ENCODE results near the gene TMEM150A. TPM values are rescaled to one million over a fixed set of nuclear protein-coding genes. Genes with fewer than 3 reads are reported as not detected.

TMEM150A gene
- total and polyA plus RNA-seq, 2 of the 13 experiments (the other 11 are each of a cell fraction or from before 2014, with no cell fraction given), result 30.1 to 70.4 TPM

GRCh38 chr2:85606116-85606455 is 3.6 kb upstream of the TMEM150A start (continued):
- TF ChIP-seq THRA (CRISPR knock-in tag; IDR thresholded peaks at IDR 0.05; ENCODE audit: borderline replicate concordance), result 0 out of 2 replicates have a peak, but pooled peaks have one; percentile 4
- no peak for TF ChIP-seq JUN (CRISPR knock-in tag; IDR thresholded peaks at IDR 0.05)
- no peak for TF ChIP-seq RCOR2 (CRISPR knock-in tag; IDR thresholded peaks at IDR 0.05)
- no peak for TF ChIP-seq FOXC1 (CRISPR knock-in tag; IDR thresholded peaks at IDR 0.05; ENCODE audit: borderline replicate concordance)
- no peak for TF ChIP-seq ZBTB49 (CRISPR knock-in tag; IDR thresholded peaks at IDR 0.05; ENCODE audit: borderline replicate concordance)
- no peak for TF ChIP-seq MYC (CRISPR knock-in tag; IDR thresholded peaks at IDR 0.05; ENCODE audit: borderline replicate concordance)
- 0 out of 2 replicates have a peak, but pooled peaks have one; percentile 9 for TF ChIP-seq PAXIP1 (CRISPR knock-in tag; conservative IDR thresholded peaks at IDR 0.05)
- TF ChIP-seq REL (CRISPR knock-in tag; conservative IDR thresholded peaks at IDR 0.05), result no peak
- no peak for TF ChIP-seq ZEB1 (IDR thresholded peaks at IDR 0.05; ENCODE audit: insufficient replicate concordance, low read depth)
- no peak for TF ChIP-seq TOE1 (CRISPR knock-in tag; IDR thresholded peaks at IDR 0.05)
- TF ChIP-seq EED (CRISPR knock-in tag; IDR thresholded peaks at IDR 0.05), result no peak
- TF ChIP-seq ZNF383 (CRISPR knock-in tag; IDR thresholded peaks at IDR 0.05; ENCODE audit: borderline replicate concordance), result no peak
- TF ChIP-seq ZNF615 (CRISPR knock-in tag; IDR thresholded peaks at IDR 0.05; ENCODE audit: borderline replicate concordance), result no peak
- TF ChIP-seq NR3C1 (CRISPR knock-in tag; IDR thresholded peaks at IDR 0.05), result no peak
- no peak for TF ChIP-seq ZNF576 (CRISPR knock-in tag; IDR thresholded peaks at IDR 0.05)
- TF ChIP-seq NR2F6 (IDR thresholded peaks at IDR 0.05), result peak; percentile 31; the same call in 1 of the 2 replicates
- no peak for TF ChIP-seq NR2F6 (CRISPR knock-in tag; IDR thresholded peaks at IDR 0.05)
- no peak for TF ChIP-seq ZBTB34 (CRISPR knock-in tag; IDR thresholded peaks at IDR 0.05)
- no peak for TF ChIP-seq GFI1 (CRISPR knock-in tag; IDR thresholded peaks at IDR 0.05; ENCODE audit: borderline replicate concordance)
- peak; percentile 80 for TF ChIP-seq RBM22 (optimal IDR thresholded peaks at IDR 0.05; ENCODE audit: low read length)
- no peak for TF ChIP-seq CBX1 (IDR thresholded peaks at IDR 0.05; ENCODE audit: low read depth)
- peak; percentile 52; the same call in 1 of the 2 replicates for TF ChIP-seq POLR2G (IDR thresholded peaks at IDR 0.05; ENCODE audit: low read depth, low read length)
